GM10847 (cell line): Measurements from ENCODE around the gene ZCCHC4.

Source experiments
- POLR2A ChIP-seq: IDR thresholded peaks from 2 replicates; pipeline ENCODE4 v1.6.1; 2011; ENCODE audit not compliant: insufficient read length; ENCODE audit errors: extremely low read depth

The ZCCHC4 gene

DNA sequence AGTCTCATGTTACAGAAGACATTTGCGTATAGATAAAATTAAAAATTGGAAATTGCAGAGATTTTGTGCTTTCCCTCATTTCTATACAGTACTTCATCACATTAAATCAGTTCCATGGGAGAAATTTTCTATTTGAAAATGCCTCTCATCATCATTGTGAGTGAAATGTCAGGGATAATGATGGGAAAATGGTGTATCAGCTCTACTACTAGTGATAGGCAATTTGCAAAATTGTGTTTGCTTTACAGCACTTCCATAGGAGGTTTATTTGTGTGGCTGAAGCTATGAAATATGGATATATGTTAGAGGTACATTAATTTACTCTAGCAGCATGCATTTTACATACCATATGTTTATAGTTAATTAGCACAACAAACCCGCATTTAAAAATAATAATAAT, 43.5 kb downstream of the ZCCHC4 start:
- no peak for TF ChIP-seq POLR2A

DNA sequence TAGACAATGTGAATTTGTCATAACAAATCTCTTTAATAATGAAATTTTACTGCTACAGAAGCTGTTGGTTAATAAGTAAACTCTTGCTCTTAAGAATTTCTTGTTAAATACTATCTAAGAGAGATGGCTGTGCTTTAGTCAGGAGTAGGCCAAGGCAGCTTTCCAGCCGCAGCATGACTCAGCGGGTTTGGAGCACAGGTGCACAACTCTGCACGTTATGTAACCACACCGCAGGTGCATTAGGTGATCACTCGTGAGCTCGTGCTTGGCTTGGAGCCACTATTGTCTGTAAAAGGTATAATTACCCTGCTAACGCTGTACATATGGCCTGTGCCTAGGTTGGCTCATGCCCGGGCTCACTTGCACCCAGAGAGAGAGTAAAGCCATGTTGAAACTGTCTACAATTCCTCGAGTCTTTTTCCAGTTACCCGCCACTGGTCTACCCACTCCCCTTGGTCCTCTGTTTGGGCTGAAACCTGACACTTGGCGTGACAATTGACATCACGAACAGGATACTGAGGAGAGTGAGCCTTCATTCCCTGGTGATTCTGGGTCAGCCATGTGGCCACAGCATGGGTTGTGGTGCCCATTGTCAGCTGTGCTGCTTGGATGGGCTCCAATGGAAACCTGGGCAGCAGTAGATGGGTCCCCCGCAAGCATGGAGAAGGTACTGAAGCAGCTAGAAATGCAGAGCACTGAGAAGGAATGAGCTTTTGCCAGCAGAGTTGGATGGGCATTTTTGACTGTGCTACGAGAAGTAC, 46.1 kb downstream of the ZCCHC4 start:
- no peak for TF ChIP-seq POLR2A

DNA sequence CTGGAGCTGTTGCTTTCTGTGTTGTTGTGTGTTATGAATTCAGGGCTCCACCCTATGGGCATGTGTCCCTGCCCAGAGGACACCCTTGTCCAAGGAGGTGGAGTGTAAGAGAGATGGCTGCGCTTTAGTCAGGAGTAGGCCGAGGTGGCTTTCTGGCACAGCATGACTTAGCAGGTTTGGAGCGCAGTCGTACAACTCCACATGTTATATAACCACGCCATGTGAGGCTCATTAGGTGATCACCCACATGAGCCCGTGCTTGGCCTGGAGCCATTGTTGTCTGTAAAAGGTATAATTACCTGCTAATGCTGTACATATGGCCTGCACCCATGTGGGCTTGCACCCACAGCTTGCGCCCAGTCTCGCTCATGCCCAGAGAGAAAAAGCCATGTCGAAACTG, 48.7 kb downstream of the ZCCHC4 start:
- TF ChIP-seq POLR2A: no peak

DNA sequence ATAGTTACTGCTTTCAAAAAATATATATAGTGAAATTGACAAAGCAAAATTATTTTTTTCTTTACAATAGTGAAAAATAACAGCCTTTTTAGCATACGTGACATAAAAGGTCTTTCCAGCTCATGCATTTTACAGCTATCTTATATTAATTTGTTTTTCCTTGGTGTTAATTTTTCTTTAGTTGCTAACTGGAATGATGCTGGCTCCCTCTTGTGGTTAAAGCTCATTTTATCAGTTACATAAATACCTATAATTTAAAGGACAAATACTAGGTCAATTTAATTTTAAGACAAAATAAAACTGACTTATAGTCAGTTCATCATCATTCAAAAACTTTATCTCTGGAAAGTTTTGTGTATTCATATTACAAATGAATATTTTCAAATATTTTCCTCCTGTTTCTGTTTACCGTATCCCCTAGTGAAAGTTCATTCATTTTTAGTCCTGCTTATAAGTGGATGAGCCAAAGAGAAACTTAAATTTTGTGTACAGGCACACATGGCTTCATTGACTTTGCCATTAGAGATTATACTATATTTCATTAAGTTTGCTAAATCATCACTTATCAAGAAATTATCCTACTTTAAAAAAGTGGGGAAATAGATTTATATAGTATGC, 54.5 kb downstream of the ZCCHC4 start:
- no peak for TF ChIP-seq POLR2A

DNA sequence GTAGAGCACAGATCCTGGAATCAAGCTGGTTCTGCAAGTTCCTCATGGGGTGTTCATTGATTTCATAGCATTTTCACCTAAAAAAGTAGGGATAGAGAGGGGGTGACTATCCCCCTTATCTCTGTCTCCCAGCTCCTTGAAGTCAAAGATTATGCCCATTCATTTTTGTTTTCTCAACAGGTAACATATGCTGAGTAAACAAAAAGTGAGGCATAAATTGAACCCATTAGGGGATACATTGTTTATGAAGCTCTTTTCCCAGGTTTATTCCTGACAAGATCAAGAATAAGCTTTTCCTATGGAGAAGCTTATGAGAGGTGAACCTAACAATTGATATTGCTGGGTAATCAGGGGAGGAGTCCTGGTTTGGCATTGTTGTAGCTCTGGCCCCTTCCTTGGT, 55.3 kb downstream of the ZCCHC4 start:
- no peak for TF ChIP-seq POLR2A

DNA sequence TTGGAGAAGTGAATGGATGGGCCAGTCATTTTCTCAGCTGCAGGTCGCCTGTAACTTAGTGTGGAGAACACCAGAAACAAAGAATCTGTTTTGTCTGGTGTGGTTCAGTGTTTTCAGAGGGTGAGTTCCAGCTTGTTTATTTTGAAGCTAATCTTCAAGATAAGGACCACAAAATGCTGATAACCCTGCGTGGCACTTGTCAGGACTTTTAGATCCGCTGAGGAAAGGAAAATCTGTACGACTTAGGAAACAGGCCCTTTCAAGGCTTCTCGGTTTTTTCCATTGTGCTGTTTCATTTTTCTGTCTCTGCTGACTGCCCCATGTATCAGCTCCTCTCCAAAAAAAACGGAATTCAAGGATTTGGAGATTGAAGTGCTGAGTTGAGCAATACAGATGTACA, 55.7 kb downstream of the ZCCHC4 start:
- no peak for TF ChIP-seq POLR2A

DNA sequence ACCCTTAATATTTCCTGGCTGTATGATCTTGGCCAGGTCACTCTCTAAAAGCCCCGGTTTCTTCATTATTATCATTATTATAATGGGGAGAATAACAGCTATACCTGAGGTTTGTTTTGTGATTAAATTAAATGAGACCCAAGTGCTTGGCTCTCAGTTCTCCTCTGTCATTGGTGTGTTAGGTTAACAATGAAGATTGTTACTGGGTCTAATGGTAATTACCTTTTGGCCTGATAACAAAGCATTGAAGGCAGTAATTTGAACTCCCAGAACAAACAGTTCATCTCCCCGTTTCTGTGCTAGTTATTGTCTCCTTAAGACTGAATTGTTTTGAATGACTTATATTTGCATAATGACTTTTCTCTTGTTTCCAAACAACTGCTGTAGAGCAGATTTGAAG, 57.7 kb downstream of the ZCCHC4 start:
- no peak for TF ChIP-seq POLR2A

- TF ChIP-seq POLR2A: peak; percentile 84
Measured at GRCh38 chr4:25376754-25377571, 64.4 kb downstream of the ZCCHC4 start, which contains the start of gene ANAPC4. TSS of gene ANAPC4 (plus strand) at chr4:25377263. CDS start at chr4:25377428, 165 bp downstream.

DNA sequence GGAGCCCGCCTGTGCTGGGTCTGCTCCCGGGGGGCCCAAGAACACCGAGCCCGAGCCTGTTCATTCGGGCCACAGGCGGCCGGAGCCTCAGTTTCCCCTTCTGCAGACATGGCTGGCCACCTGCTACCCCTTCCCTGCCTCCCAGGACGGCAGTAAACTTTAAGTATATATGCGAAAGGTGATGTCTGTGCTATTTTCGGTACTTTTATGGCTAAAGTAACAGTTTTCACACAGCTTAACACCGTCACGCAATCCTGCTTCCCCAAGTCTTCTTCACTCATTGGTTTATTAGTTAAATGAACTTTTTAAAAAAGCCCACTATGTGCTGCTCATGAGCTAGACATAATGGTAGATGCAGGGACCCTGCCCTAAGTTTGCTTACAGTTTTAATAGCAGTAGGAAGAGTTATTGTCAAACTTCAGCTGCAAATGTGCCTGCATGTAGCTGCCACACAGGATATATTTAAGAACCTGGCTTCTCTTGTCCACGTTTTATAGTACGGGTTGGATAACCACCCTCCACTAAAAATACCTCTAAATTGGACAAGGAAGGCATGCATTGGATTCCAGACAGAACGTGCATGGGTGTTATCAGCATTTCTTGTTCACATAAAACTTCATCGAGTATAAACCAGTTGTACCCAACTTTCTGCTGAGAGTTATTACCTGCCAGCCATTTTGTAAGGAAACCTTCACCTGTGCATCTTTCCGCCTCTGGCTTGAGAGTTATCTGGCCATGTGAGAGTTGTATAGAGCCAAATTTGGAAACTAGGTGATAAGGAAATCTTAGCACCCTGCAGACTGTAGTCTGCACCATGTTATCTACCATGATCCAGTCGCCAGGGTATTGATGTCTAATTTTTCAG, 65.2 kb downstream of the ZCCHC4 start:
- no peak for TF ChIP-seq POLR2A

DNA sequence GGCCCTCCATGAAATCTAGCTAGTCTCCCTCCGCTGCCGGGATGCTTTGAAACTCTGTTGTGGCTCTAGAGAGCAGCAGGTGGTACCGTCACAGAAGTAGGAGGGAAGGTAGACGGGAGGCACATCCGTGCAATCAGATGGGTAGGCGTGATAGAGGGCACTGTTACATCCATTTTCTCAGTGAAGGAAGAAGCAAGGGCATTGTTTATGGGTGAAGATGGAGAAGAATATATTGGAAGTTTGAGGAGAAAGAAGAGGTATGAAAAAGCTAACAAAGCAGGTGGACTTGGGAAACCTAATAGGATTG, 65.8 kb downstream of the ZCCHC4 start:
- TF ChIP-seq POLR2A: no peak

DNA sequence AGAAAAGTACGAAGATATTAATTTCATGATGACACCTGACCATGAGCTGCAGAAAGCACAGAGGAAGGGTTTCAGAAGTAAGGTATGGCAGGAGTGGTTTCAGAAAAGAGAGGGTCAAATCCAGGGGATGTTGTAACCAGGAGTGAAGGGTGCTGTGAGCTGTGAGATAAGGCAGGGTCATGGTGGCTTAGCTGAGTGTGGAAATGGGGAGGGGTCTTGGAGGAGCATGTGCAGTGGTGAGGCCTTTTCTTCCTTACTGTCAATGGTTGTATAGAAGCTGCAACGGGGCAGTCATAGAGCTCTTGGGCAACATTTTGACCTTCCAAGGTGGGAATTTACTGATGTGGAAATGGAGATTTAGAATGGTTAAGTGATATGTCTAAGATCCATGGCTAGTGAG, 67.0 kb downstream of the ZCCHC4 start:
- no peak for TF ChIP-seq POLR2A

- no peak for TF ChIP-seq POLR2A
Measured at GRCh38 chr4:25383647-25384046, 71.1 kb downstream of the ZCCHC4 start.

DNA sequence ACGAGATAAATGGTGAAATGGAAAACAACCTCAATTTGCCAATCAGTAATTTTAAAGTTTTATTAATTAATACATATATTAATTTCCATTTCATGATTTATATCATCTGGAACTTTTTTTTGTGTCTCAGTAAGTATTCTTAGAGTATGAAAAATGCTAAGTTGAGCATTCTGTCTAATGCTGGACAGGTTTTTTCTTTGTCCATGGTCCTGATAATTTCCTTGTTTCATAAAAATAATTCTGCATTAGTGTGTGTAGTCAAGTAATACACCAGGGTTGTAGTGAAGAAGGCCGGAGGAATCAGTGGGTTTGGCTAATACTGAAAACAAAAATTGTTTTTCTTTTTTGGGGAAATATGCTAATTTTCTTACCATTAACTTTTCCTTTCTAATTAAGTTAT, 74.4 kb downstream of the ZCCHC4 start:
- TF ChIP-seq POLR2A: no peak

GRCh38 chr4:25397305-25397704, 84.7 kb downstream of the ZCCHC4 start:
- TF ChIP-seq POLR2A: no peak

- no peak for TF ChIP-seq POLR2A
Measured at GRCh38 chr4:25399510-25399909, 86.9 kb downstream of the ZCCHC4 start.
